NT2/D1 (cell line): ENCODE measurements around the gene SAMD10.

Experiments
- YY1 ChIP-seq: IDR thresholded peaks from 2 replicates; pipeline ENCODE4 v1.6.1; 2011; ENCODE audit not compliant: insufficient read length, insufficient read depth
- ZNF274 ChIP-seq: IDR thresholded peaks from 2 replicates; pipeline ENCODE4 v1.6.1; 2011; ENCODE audit warnings: mild to moderate bottlenecking, low read depth, low read length

- TF ChIP-seq YY1 (no peak), ZNF274 (no peak)
Observed at GRCh38 chr20:63935447-63935846, 44.0 kb downstream of the SAMD10 start.
